CD4-positive, alpha-beta T cell treated with Interleukin-1 beta for 1 hour (primary cell): ENCODE results near the gene PFDN2.

Experiments used
- DNase-seq, 2 donors: peaks; one replicate each; pipeline ENCODE4 v3.0.0-alpha.2; 2020 to 2022

Gene PFDN2

GRCh38 chr1:161098210-161099068 lies 19.4 kb downstream of the PFDN2 start, which contains the start of gene KLHDC9:
KLHDC9 (plus strand) TSS chr1:161098361; CDS start chr1:161098536, 175 bp downstream.
- DNase-seq = peak; percentile 79 to 87

DNA sequence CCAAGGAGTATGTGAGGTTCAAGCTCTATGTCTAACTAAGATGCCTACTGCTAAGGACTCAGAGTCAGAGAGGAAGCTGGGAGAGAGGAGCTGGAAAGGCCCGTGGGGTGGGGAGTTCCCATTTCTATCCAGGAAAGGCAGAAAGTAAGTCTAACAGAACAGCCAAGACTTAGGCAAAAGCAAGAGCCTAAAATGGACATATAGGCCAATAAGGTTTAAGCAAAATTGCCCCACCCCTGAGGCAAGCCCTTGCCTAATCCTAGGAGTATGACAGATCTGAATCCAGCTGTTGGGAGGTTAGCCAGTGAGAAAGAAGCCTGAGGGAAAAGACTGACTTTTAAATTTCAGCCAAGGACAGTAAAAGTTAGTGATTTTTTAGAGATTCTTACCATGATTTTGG lies 21.3 kb downstream of the PFDN2 start:
- DNase-seq = peak in 1 of 2 donors; percentile 20

GRCh38 chr1:161096015-161096414 lies 21.8 kb downstream of the PFDN2 start:
- no peak for DNase-seq

DNA sequence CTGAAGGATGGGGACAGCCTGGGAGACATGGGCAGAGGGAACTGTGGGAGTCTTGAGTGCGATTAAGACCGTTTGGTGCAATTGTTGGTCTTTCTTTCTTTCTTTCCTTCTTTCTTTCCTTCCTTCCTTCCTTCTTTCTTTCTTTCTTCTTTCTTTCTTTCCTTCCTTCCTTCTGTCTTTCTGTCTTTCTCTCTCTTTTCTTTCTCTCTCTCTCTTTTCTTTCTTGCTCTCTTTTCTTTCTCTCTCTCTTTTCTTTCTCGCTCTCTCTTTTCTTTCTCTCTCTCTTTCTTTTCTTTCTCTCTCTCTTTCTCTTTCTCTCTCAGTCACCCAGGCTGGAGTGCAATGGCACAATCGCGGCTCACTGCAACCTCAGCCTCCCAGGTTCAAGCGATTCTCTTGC lies 22.6 kb downstream of the PFDN2 start:
- DNase-seq = no peak

DNA sequence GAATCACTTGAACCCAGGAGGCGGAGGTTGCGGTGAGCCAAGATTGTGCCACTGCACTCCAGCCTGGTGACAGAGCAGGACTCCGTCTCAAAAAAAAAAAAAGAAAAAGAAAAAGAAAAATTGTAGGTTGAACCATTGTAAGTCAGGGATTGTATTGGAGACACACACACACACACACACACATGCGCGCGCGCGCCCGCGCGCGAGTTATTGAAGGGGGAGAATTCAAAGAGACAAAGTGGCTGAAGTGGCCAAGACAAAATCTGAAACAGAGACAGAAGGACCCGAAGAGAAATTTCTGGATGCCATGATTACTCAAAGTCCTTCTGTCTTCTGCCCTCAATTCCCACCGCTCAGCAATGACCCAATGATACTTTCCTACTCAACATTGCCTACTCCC lies 23.4 kb downstream of the PFDN2 start:
- DNase-seq = no peak

- no peak for DNase-seq
These were observed 25.2 kb downstream of the PFDN2 start for GRCh38 chr1:161092621-161093028.

GRCh38 chr1:161091796-161092507 lies 25.9 kb downstream of the PFDN2 start:
- no peak for DNase-seq

DNA sequence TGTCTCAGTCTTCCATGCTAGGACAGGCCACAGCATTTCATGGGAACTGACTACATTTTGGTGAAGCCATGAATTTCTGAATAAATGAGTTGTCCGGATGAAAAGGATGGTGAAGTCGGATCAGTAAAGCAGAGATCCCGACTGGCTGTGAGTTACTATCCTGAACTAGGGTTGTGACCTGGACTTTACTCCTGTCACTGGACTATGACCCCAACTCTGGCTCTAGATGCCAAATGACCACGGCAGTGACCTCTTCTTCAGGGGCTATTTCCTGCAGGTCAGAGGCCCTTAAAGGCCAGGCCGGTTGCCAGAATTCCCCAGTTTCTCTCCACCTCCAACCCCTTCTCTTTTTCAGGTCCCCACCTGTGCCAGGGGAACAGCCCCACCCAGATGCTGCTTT lies 26.7 kb downstream of the PFDN2 start:
- DNase-seq = no peak

DNA sequence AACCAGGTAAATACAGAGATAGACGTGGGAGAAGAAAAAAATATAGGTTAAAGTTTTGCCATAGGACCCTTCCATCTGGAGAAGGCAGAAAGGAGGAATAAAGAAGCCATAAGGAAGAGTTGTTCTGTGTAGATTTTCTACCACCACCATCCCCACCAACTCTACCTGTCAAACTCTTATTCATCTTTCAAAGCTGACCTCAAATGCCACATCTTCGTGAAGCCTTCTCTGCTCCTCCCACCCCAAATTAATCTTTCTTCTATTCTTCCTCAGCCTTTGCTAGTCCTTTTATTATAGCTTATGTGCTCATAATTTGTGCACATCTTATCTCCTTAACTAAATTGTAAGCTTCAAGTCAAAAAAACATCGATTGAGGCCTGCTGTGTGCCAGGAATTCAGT lies 27.2 kb downstream of the PFDN2 start:
- no peak for DNase-seq

DNA sequence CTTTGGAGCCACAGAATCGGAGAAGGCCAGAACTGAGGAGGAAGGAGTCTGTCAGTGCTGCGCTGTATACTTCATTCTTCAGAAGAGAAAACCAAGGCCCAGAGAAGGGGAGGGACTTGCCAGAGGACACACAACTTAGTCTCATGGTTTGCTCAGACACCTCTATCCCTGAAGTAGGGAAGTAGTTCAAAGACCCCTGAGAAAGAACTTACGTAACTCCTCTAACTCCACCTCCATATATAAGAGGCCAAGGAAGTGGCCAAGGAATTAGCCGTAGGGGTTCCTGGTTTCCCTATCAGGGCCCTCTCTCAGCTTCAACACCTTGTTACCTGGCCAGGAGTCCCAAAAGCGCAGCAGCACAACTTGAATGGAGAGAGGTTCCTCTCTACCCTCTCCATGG lies 27.9 kb downstream of the PFDN2 start:
- no peak for DNase-seq

DNA sequence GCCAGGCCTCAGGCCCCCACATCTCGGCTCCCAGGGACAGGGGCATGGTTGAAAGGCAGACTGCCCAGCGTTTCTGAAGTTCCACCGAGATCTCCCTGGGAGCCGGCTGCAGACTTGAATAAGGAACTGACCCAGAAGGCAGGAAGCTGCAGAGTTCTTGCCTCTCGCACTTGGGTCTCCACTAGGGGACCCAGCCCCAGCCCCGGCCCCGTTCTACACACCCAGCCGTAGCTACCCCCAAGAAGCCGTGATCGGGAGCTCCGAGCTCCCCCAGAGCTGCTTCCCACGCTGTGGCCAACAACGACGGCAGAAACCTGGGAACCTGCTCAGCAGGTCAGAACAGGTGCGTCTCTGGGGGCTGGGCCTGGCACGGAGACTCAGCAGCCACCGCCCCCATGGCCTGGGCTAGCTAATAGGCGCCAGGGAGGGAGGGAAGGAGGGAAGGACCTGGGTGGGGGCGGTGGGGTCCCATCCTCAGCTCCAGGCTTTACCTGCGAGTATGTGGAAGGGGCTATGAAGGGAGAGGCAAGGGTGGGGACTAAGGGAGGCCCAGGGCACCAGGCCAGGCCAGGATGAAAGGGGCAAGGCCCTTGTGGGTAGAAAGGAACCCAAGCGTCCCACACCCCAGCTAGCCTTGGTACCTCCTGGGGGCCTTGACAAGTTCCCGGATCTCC lies 28.4 kb downstream of the PFDN2 start, which contains the start of gene NECTIN4:
Gene NECTIN4 (minus strand): TSS at position 308 of the 674 bp plus-strand sequence. CDS start 262 bp downstream, at position 46.
- DNase-seq = no peak

DNA sequence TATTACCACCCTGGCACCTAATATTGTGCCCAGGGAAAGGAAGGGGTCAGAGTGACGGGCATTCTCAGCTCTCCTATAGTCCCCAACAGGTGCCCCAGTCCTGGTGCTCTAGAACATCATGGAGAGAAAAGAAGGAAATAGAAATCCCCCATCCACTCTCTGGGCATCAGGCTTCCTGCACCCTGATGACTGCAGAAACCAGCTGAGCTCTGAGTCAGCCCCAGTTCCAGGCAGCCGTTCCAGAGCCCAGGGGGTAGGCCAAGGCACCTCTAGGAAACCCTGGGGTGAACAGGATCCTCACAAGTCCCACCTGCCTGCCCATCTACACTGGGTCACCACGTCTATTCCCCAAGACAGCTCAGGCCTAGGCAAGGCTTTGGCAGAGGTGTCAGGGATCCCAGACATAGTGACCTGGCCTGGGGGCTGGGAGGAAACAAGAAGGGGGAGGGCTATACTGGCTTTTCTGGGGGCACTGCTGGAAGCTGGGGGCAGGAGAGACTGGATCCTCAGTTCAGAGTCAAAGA lies 29.2 kb downstream of the PFDN2 start:
- no peak for DNase-seq

DNA sequence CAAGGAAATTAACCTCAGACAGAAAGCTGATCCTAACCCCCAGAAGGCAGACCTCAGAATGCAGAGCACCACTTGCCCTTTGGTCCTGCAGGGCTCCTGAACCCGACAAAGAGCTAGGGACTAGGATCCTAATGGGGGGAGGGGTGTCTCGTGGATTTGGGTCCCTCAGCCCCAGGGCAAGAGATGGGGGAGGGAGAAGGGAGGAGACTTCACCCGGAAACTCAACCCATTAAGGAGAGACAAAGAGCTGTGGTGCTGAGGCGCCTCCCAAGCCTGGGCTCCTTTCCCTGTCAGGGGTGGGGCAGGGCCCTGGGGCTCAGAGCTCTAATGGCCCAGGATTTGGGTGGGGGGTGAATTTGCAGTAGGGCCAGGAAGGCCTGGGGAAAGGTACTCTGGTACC lies 31.4 kb downstream of the PFDN2 start:
- no peak for DNase-seq

DNA sequence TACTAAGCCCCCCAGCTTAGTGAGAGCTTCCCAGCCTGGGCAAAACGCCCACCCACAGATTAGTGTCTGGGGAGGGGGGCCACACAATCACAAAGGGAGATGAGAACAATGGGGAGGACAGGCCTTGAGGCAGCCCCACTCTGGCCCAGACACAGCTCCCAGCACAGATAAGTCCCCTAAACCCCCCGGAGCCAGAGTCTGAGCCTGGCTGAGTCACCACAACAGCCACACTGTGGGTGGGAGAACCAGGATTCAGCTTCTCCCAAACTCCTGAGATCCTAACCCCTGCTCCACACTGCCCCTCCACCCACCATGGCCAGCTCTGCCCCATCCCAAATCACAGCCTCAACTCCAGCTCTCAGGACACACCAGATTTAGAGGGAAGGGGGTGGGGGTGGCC lies 32.7 kb downstream of the PFDN2 start:
- DNase-seq = no peak

DNA sequence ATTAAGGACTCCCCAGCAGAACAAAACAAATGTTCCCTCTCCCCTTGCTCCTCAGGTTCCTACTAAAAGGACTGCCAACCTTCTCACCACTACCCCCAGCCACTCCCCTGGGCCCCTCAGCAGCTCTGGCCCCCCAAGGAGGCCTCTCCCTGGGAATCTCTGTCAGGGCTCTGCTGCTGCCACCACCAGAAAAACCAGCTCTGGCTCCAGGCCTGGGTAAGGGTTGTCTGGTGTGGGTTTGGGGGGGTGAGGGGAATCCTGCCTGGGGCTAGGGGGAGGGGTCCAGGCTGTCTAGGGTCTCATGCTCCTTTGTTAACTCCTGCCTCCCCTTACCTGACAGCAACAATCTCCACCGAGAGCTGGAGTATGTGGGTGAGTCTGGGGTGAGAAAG lies 33.2 kb downstream of the PFDN2 start:
- DNase-seq = no peak

DNA sequence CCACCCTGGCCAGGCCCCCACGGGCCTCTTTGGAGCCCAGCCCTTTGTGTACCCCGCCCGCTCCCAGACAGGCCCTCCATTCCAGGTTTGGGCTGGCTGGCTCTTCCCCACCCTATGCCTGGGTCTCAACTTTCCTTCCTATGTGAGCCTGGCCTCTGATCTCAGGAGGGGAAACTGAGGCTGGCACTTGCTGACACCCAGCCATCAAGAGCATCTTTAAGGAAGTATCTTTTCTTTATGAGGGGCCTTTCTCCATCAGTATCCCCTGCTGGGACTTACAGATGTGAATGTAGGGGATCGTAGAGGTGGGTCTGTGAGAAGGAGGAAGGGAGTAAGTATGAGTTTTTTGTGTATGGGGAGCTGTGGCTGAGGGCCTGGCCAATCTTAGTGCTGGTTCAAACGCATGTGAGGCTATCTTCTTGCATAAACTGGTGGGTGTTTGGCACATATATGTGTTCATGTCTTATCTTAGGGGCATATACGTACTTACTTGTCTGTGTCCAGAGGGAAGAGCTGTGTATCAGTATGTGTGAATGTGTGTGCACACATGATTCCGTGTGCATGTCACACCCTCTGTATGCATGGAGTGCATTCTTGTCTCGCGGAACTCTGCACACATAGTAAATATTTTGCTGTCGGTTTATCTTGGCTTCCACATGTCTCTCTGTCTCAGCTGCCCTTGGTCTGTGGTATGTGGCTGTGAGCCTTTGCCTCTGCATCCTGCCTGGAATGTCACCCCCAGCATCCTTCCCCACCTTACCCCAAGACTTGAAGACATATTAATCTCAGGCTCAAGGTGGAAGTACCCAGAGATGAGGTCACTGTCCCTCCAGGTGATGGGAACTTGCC lies 33.9 kb downstream of the PFDN2 start:
- no peak for DNase-seq

GRCh38 chr1:161082996-161083747 lies 34.7 kb downstream of the PFDN2 start:
- peak in 1 of 2 donors; percentile 84 for DNase-seq

GRCh38 chr1:161082483-161082882 lies 35.4 kb downstream of the PFDN2 start:
- no peak for DNase-seq

DNA sequence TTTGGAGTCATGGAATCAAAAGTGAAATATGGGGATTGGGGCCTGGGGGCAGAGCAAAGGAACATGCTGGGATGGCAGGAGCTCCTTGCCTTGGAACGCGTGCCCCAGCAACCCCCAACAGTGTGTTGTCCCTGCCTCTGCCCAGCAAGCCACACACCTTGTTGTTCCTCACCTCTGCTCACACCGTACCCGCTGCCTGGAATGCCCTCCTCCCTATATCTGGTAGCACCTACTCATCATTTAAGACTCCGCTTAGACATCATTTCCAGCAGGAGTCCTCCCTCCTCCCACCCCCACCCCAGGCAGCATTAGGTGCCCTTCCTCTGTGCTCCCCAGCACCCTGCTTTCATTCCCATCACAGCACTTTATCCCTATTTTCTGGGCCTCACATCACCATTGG lies 36.3 kb downstream of the PFDN2 start:
- no peak for DNase-seq

GRCh38 chr1:161080441-161081405 lies 37.1 kb downstream of the PFDN2 start:
- no peak for DNase-seq
